ENCODE data around the gene EPHA5. TPM values are rescaled to one million over a fixed set of nuclear protein-coding genes. Genes with fewer than 3 reads are reported as not detected.
"Not testable (repeated sequence)": the region's sequence is repeated elsewhere in the genome, so short reads cannot be mapped to it uniquely, and the experiment has no call there.

The EPHA5 gene
- total RNA-seq, 2 experiments from 2014 or later, result not detected

GRCh38 chr4:65316534-65316933 lies 353.8 kb downstream of the EPHA5 start:
- Mint-ChIP-seq H3K27me3 (no peaks in the 10 kb centered on the region), H3K4me1 (ENCODE audit: low read depth) (no peaks in the 10 kb centered on the region), H3K9me3 (no peaks in the 10 kb centered on the region), H3K36me3 (no peaks in the 10 kb centered on the region), H3K27ac (no peak overlapping the region), H3K4me3 (no peak overlapping the region)
- CTCF ChIA-PET, result no interaction called here
- POLR2A ChIA-PET, result no interaction called here
- intact Hi-C loops (cut with micrococcal nuclease), result no loop called here
- DNase-seq, result no peak

DNA sequence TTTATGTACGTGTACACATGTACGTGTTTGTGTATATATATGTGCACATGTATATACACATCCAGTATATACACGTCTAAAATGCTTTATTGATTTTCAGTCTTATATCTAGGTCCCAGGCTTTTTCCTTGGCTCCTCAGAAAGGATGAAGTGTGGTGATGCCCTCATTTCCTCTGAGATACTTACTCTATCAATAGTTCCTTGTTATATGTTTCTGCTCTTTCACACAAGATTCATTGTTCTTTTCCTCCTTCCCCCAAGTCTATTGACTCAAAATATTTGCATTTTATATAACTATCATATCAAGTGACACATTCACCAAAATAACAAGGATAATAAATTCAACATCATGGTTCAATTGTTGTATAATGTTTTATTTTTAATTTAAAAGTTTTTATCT lies 359.2 kb downstream of the EPHA5 start:
- H3K4me3 Mint-ChIP-seq, result no peak overlapping the region
- ChIA-PET POLR2A (no interaction called here), CTCF (no interaction called here)
- no peaks in the 10 kb centered on the region for H3K36me3 Mint-ChIP-seq
- intact Hi-C loops (cut with micrococcal nuclease), result no loop called here
- H3K9me3 Mint-ChIP-seq, result peaks cover 2% of the 10 kb centered on the region
- H3K27me3 Mint-ChIP-seq, result no peaks in the 10 kb centered on the region
- DNase-seq, result no peak
- no peak overlapping the region for H3K27ac Mint-ChIP-seq
- no peaks in the 10 kb centered on the region for H3K4me1 Mint-ChIP-seq (ENCODE audit: low read depth)

DNA sequence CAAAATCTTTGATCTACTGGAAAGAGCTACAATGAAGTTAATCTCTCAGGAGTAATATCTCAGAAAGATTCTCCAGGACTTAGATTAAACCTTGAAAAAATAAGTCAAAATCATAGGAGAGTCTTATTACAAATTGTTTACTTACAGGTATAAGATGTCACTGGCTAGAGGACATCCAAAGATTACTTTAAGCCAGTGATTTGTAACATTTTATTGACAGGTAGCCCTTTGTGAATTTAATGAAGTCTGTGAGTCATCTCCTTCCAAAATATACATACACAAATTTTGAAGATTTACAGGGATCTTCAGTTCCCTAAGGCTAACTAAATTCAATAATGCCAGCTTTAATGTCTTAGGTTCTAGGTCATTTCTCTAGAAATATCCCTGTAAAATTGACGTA lies 359.7 kb downstream of the EPHA5 start:
- Mint-ChIP-seq H3K27ac (no peak overlapping the region), H3K27me3 (no peaks in the 10 kb centered on the region), H3K9me3 (peaks cover 2% of the 10 kb centered on the region), H3K4me3 (no peak overlapping the region), H3K36me3 (no peaks in the 10 kb centered on the region), H3K4me1 (ENCODE audit: low read depth) (no peaks in the 10 kb centered on the region)
- intact Hi-C loops (cut with micrococcal nuclease), result no loop called here
- POLR2A ChIA-PET, result no interaction called here
- DNase-seq, result no peak
- CTCF ChIA-PET, result no interaction called here

GRCh38 chr4:65308626-65309025 lies 361.7 kb downstream of the EPHA5 start:
- H3K36me3 Mint-ChIP-seq; CTCF ChIA-PET; H3K27ac Mint-ChIP-seq; intact Hi-C loops (cut with micrococcal nuclease); H3K4me3 Mint-ChIP-seq; H3K9me3 Mint-ChIP-seq; H3K4me1 Mint-ChIP-seq (ENCODE audit: low read depth); POLR2A ChIA-PET; H3K27me3 Mint-ChIP-seq; DNase-seq: not testable (repeated sequence)

- intact Hi-C loops (cut with micrococcal nuclease), result no loop called here
- Mint-ChIP-seq H3K4me3 (no peak overlapping the region), H3K4me1 (ENCODE audit: low read depth) (no peaks in the 10 kb centered on the region), H3K36me3 (no peaks in the 10 kb centered on the region), H3K9me3 (peaks cover 15% of the 10 kb centered on the region), H3K27ac (no peak overlapping the region), H3K27me3 (no peaks in the 10 kb centered on the region)
- no peak for DNase-seq
- ChIA-PET CTCF (no interaction called here), POLR2A (no interaction called here)
Observed at GRCh38 chr4:65302145-65302544, 368.1 kb downstream of the EPHA5 start.

DNA sequence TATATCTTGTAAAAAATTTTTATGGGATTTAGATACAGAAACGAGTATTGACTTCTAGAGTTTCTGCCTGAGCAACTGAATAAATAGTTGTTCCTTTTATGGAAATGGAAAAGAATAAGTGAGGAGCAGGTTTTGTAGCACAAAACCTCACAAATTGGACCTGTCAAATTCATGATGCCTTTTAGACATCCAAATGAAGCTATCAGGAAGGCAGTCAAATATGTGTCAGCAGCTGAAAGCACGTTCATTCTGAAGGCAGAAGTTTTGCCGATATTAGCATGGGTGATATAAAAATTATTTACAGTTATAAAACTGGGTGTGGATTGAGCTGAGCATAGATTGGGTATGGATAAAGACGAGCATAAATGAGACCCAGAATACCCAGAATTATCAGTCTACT lies 374.0 kb downstream of the EPHA5 start:
- ChIA-PET CTCF (no interaction called here), POLR2A (no interaction called here)
- no peaks in the 10 kb centered on the region for H3K27me3 Mint-ChIP-seq

GRCh38 chr4:65287071-65287470 lies 383.2 kb downstream of the EPHA5 start:
- DNase-seq, result no peak
- ChIA-PET CTCF (no interaction called here), POLR2A (no interaction called here)
- intact Hi-C loops (cut with micrococcal nuclease), result no loop called here
- H3K4me1 Mint-ChIP-seq (ENCODE audit: low read depth), result no peaks in the 10 kb centered on the region
- H3K27ac Mint-ChIP-seq, result no peak overlapping the region
- H3K9me3 Mint-ChIP-seq, result peaks cover 10% of the 10 kb centered on the region
- H3K4me3 Mint-ChIP-seq, result no peak overlapping the region
- H3K27me3 Mint-ChIP-seq, result no peaks in the 10 kb centered on the region
- H3K36me3 Mint-ChIP-seq, result no peaks in the 10 kb centered on the region

More for the DNA sequence above, 374.0 kb downstream of the EPHA5 start:
- DNase-seq, result no peak
- intact Hi-C loops (cut with micrococcal nuclease), result no loop called here
- Mint-ChIP-seq H3K9me3 (peaks cover 8% of the 10 kb centered on the region), H3K4me3 (no peak overlapping the region), H3K27ac (no peak overlapping the region), H3K36me3 (no peaks in the 10 kb centered on the region), H3K4me1 (ENCODE audit: low read depth) (no peaks in the 10 kb centered on the region)
